Stimulated activated CD4-positive, alpha-beta T cell treated with anti-CD3 and anti-CD28 coated beads, TNF-alpha, amount 100 ng/mL, for 48 hours (primary cell): ENCODE measurements around the gene MDN1.
A peak's percentile ranks its signal among the peaks of the same experiment; 100 is the strongest.
"Not testable (repeated sequence)": the region's sequence is repeated elsewhere in the genome, so short reads cannot be mapped to it uniquely, and the experiment has no call there.

Experiments used
- DNase-seq, 3 donors: peaks; one replicate each; pipeline ENCODE4 v3.0.0-alpha.2; 2020; ENCODE audit warnings: low read depth in 3 of 3

MDN1 gene, protein sequence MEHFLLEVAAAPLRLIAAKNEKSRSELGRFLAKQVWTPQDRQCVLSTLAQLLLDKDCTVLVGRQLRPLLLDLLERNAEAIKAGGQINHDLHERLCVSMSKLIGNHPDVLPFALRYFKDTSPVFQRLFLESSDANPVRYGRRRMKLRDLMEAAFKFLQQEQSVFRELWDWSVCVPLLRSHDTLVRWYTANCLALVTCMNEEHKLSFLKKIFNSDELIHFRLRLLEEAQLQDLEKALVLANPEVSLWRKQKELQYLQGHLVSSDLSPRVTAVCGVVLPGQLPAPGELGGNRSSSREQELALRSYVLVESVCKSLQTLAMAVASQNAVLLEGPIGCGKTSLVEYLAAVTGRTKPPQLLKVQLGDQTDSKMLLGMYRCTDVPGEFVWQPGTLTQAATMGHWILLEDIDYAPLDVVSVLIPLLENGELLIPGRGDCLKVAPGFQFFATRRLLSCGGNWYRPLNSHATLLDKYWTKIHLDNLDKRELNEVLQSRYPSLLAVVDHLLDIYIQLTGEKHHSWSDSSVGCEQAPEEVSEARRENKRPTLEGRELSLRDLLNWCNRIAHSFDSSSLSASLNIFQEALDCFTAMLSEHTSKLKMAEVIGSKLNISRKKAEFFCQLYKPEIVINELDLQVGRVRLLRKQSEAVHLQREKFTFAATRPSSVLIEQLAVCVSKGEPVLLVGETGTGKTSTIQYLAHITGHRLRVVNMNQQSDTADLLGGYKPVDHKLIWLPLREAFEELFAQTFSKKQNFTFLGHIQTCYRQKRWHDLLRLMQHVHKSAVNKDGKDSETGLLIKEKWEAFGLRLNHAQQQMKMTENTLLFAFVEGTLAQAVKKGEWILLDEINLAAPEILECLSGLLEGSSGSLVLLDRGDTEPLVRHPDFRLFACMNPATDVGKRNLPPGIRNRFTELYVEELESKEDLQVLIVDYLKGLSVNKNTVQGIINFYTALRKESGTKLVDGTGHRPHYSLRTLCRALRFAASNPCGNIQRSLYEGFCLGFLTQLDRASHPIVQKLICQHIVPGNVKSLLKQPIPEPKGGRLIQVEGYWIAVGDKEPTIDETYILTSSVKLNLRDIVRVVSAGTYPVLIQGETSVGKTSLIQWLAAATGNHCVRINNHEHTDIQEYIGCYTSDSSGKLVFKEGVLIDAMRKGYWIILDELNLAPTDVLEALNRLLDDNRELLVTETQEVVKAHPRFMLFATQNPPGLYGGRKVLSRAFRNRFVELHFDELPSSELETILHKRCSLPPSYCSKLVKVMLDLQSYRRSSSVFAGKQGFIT (N-terminal part only)

DNA sequence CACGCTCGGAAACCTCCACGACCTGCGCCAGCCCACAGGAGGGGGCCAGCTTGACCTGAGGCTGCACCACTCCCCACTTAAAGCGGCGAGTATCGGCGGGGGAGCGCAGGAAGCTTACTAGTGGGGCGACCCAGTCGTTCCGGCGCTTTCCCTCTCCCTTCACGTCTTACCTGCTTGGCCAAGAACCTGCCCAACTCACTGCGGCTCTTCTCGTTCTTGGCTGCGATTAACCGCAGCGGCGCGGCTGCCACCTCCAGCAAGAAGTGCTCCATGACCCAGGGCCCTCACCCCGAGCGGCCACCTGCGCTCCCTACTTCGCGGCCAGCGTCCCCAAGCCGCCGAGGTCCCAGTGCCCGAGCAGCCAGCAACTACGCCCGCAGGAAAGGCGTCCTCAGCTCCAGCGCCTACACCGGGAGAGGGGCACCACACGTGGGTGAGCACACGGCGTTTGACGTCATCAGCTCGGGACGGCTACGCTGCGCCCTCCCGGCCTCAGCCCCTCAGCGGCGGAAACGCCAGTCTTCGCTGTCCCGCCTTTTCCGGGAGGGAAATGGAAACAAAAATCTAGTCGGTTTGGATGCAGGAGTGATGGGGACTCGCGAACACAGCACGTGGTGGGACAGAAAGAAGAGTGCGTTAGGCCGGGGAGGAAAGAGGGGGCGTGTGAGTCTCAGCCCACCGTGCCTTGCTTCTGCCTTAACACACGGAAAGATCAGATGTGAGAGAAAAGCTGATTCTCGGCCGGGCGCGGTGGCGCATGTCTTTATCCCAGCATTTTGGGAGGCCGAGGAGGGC lies at the start of gene MDN1:
Gene MDN1, minus strand, starts transcription at position 459 of the 795 bp plus-strand sequence. Its CDS starts 187 bp downstream, at position 272.
- peak; percentile 81 to 89 (median 89) for DNase-seq

DNA sequence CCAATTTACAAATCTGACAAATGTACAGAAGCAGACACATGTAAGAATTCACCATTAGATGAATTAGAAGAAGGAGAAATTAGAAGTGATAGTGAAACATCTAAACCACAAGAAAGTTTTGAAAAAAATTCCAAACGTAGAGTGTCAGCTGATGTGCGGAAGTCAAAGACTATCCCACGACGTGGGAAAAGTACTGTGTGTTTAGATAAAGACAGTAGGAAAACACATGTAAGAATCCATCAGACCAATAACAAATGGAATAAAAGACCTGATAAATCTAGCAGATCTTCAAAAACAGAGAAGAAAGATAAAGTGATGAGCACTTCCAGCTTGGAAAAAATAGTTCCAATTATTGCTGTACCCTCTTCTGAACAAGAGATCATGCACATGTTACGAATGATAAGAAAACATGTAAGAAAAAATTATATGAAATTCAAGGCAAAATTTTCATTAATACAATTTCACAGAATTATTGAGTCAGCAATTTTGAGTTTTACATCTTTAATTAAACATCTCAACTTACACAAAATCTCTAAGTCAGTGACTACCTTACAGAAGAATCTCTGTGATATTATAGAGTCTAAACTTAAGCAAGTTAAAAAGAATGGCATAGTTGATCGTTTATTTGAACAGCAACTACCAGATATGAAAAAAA lies 46.6 kb upstream of the MDN1 start:
- DNase-seq: no peak

DNA sequence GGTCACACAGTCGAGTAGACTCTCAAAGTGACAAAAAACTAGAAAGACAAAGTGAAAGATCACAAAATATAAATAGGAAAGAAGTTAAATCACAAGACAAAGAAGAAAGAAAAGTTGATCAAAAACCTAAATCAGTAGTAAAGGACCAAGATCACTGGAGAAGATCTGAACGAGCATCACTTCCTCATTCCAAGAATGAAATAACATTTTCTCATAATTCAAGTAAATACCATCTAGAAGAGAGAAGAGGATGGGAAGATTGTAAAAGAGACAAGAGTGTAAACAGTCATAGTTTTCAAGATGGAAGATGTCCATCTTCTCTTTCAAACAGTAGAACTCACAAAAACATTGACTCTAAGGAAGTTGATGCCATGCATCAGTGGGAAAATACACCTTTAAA lies 43.1 kb upstream of the MDN1 start:
- no peak for DNase-seq

DNA sequence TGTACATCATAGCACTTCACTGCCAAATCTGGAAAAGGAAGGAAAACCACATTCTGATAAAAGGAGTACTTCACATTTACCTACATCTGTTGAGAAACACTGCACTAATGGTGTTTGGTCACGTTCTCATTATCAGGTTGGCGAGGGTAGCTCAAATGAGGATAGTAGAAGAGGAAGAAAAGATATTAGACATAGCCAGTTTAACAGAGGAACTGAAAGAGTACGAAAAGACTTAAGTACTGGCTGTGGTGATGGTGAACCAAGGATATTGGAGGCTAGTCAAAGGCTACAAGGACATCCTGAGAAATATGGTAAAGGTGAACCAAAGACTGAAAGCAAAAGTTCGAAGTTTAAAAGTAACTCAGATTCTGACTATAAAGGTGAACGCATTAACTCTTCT lies 42.7 kb upstream of the MDN1 start:
- DNase-seq: no peak

DNA sequence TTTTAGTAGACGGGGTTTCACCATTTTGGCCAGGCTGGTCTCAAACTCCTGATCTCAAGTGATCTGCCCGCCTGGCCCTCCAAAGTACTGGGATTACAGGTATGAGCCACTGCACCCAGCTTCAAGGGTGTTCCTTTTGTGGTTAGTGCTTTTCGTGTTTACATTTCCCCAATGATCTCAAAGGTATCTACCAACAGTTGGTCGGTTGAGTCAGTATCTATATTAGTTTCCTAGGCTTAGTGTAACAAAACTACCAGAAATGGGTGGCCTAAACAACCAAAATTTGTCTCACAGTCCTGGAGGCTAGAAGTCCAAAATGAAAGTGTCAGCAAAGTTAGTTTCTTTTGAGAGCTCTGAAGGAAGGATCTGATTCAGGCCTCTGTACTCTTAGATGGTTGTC lies 40.1 kb upstream of the MDN1 start:
- DNase-seq: no peak

DNA sequence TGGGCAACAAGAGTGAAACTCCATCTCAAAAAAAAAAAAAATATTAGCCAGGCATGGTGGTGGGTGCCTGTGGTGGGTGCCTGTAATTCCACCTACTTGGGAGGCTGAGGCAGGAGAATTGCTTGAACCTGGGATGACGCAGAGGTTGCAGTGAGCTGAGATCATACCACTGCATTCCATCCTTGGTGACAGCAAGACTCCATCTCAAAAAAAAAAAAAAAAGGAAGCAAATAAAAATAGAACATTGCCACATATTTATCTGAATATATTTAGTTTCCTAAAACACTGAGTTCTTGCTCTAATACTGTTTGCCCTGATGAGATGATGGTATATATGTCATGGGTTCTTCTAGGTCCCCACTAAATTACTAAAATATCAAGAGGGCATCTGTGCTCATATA lies 38.4 kb upstream of the MDN1 start:
- DNase-seq: no peak

DNA sequence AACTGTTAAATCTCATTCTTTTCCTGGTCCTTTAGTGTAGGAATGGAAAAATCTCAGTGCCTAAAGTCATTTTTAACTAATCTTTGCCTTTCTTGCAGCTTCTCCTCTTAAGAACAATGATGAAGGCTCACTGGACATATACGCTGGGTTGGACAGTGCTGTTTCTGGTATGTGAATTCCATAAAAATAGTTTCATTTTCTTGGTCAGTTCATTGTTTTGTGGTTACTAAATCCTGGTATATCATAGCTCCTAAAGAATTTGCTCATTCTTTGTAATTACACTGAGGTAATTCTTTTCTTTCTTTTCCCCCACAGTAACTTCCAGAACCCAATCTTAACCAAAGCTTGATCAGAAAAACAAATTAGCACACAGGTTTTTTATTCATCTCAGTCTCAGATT lies 33.5 kb upstream of the MDN1 start:
- no peak for DNase-seq

DNA sequence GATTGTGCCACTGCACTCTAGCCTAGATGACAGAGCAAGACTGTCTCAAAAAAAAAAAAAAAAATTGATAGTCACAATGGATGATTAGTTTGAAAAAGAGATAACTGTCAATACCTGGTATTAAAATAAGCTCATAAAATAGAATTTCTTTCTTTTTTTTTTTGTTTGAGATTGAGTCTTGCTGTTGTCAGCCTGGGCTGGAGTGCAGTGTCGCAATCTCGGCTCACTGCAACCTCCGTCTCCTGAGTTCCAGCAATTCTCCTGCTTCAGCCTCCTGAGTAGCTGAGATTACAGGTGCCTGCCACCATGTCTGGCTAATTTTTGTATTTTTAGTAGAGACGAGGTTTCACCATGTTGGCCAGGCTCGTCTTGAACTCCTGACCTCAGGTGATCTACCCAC lies 27.9 kb upstream of the MDN1 start:
- not testable (repeated sequence) for DNase-seq

DNA sequence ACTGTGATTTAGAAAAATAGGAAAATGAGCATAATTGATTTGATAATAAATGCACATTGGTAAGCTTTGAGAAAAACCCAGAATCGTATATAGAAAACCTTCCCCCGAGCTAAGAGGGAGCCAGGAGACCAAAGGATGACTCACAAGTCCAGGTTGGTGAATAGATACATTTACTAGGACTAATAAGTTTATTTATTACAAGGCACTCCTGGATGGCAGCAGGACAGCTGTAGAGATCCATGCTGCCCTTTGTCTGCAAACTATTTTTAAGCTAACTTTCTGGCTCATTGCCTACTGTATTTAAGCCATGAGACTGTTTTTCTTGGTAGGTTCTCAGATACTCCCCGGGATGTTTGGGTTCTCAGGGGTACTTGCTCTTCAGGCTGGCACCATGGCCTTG lies 23.5 kb upstream of the MDN1 start:
- DNase-seq: no peak

DNA sequence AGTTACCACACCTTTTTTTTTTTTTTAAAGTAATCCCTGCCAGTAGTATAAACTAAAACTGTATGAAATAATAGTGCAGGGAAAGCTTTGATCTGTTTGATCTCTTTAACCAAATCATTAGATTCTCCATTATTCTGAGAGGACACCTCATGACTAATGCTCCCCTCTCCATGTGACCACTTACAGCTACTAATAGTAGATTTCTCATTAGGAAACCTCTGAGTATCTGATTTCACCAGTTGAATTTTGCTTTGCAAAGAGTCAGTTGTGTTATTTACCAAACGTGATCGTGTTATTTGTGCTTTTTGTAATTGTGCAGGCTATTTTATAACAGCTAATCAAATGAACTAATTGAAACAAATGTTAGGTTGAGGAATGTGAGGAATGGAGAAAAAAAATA lies 22.6 kb upstream of the MDN1 start:
- no peak for DNase-seq

DNA sequence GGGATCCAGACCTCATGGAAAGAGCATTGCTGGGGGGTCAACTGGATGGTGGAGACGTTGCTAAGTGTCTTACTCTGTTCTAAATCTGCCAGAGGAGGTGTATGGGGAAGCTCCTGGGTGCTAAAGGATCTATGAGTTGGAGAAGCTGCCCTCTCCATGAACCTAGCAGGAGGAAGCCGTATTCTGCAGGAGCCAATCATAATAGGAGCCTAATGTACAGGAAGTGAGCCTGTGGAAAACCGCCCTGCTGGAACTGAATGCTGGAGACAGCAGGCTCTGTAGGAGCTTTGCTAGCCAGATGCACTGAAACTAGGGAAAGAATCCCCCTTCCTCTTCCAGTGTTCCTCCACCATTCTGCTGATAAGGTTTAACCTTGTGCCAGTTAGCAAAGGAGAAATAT lies 20.9 kb upstream of the MDN1 start:
- no peak for DNase-seq

DNA sequence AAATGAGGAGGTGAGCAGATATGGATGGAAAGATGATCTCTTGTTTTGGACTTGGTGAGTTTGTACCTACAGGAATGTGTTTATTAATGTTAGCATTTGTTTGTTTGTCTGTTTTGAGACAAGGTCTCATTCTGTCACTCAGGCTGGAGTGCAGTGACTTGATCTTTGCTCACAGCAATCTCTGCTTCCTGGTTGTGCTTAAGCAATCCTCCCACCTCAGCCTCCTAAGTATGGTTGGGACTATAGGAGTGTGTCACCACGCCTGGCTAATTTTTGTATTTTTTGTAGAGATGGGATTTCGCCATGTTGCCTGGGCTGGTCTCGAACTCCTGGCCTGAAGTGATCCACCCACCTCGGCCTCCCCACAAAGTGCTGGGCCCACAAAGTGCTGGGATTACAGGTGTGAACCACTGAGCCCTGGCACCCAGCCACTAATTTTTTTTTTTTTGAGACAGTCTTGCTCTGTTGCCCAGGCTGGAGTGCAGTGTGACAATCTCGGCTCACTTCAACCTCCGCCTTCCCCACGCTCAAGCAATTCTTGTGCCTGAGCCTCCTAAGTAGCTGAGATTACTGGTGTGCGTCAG lies 17.1 kb upstream of the MDN1 start:
- no peak for DNase-seq

DNA sequence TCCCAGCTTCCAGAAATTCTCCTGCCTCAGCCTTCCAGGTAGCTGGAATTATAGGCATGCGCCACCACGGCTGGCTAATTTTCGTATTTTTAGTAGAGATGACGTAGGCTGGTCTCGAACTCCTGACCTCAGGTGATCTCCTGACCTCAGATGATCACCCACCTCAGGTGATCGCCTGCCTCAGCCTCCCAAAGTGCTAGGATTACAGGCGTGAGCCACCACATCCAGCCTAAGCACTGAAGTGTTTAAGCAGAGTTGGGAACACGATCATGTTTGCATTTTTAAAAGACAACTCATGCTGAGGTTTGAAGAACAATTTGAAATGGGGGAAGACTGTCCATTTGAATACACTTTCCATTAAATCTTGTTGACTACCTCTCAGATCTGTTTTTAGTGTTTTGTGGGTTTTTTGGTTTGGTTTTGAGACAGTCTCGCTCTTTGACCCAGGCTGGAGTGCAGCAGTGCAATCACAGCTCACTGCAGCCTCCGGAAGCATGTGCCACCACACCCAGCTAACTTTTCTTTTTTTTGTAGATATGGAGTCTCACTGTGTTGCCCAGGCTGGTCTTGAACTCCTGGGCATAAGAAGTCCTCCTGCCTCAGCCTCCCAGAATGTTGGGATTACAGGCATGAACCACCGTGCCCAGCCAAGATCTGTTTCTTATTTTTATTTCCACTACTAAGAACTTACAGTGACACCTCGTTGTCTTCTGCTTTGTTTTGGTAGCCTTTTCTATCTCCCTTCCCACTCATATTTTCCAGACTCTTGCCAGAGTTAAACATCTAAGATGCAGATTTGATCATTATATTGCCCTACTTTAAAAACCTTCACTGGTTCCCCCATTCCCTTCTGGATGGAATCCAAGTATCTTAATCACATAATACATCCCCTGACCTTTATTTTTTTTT lies 15.5 kb upstream of the MDN1 start:
- DNase-seq: no peak

DNA sequence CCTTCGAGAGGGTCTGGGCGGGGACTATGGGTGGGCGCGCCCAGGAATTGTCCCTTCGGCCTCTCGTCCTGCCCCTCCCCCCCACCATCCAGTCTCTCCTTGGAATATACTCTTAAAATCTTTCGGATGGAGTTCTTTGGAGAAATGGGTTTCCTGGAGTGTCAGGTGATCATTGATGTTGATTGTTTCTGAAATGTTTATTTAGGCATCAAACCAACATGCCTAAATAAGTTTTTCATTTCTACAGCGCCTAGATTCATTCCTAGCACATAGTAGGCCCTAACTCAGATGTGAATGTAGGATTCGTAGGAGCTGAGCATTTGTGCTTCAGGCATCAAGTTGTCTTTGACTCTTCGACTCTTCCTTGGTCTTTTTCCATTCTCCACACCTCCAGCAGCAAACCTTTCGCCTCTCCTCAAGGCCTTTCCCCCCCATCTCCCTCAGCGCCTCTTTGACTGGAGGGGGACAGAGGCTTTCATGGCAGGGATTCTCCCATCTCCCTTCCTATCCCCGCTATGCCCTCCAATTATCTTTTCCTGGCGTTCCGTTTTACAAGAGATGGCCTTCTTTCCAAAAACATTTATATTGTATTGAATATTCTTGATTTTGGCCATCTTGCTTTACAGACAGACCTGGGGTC lies 10.7 kb upstream of the MDN1 start:
- DNase-seq: no peak

DNA sequence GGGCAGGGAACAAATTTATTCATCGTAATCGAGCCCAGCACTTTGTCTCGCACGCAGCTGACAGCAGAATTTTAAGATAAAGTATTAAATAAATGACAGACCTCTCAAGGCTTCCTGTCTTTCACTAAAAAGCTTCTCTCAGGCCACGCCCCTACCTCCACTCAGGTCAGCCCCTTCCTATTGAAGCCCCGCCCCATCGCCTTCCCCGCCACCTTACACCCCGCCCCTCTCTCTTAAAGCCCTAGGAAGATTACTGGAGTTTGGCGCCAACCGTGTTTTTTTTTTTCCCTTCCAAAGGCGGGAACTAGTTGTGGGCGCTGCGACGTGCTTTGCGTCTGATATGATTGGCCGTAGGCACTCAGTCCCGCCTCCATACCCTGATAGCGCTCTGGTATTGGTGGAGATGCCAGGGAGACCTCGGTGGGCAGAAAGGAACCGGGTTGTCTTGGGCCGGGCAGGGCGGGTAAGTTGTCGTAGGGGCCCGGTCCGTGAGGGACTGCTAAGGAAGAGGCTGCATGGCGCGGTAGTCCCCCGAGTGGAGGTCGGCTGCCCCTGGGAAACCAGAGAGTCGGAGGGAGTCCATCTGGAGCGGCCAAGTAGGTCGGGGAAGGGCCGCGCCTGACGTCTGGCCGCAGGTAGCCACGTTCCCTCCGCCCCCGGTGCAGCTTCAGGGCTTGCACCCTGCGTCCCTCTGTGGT lies 10.0 kb upstream of the MDN1 start, which contains the start of gene CASP8AP2:
Gene CASP8AP2, plus strand, starts transcription at position 409 of the 698 bp plus-strand sequence.
- peak; percentile 85 to 98 (median 93) for DNase-seq

DNA sequence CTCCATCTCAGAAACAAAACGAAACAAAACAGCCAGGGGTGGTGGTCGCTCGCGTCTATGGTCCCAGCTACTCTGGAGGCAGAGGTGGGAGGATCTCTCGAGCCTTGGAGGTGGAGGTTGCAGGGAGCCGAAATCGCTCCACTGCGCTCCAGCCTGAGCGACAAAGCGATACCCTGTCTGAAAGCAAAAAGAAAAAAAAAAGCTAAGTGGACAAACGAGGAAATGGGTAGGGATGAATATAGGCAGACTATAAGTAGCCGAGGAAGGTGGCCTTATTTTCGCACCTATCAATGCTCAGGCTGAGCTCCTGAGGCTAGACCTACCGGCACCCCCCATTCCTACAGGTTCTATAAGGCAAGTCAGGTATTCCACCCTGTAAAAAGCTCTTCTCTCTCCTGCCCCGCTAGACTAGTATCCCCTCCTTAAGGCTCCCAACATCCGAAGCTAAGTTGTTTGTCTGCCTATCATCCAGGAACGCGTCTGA lies 9.4 kb upstream of the MDN1 start:
- DNase-seq: no peak

DNA sequence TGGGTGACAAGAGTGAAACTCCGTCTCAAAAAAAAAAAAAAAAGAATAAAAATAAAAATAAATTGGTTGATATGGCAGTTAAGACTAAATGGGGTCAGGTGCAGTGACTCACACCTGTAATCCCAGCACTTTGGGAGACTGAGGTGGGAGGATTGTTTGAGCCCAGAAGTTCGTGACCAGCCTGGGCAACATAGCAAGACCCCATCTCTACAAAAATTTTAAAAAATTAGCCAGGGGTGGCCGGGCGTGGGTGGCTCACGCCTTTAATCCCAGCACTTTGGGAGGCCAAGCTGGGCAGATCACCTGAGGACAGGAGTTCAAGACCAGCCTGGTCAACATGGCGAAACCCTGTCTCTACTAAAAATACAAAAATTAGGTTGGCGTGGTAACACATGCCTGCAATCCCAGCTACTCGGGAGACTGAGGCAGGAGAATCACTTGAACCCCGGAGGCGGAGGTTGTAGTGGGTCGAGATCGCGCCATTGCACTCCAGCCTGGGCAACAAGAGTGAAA lies 8.9 kb upstream of the MDN1 start:
- not testable (repeated sequence) for DNase-seq
